GM12892 (cell line): ENCODE results near the gene ZNF576.
"Not testable (repeated sequence)": the region's sequence is repeated elsewhere in the genome, so short reads cannot be mapped to it uniquely, and the experiment has no call there.

ENCODE experiments used
- DNase-seq: peaks from one replicate; pipeline ENCODE4 v3.0.0; 2011; ENCODE audit not compliant: insufficient read length
- FAIRE-seq: peaks from 2 replicates; lab custom pipeline; 2011; peaks lifted over from hg19 to GRCh38; lab: Jason Lieb, UNC
- POLR2A ChIP-seq: IDR thresholded peaks from 2 replicates; pipeline ENCODE4 v1.6.1; 2011; ENCODE audit warnings: low read depth, low read length, control low read depth
- POLR2AphosphoS5 ChIP-seq: IDR thresholded peaks from 2 replicates; pipeline ENCODE4 v1.6.1; 2011; ENCODE audit warnings: low read depth, low read length, control low read depth
- TAF1 ChIP-seq: IDR thresholded peaks from 2 replicates; pipeline ENCODE4 v1.6.1; 2011; ENCODE audit warnings: low read depth, mild to moderate bottlenecking, control low read depth, low read length, borderline replicate concordance

The ZNF576 gene

DNA sequence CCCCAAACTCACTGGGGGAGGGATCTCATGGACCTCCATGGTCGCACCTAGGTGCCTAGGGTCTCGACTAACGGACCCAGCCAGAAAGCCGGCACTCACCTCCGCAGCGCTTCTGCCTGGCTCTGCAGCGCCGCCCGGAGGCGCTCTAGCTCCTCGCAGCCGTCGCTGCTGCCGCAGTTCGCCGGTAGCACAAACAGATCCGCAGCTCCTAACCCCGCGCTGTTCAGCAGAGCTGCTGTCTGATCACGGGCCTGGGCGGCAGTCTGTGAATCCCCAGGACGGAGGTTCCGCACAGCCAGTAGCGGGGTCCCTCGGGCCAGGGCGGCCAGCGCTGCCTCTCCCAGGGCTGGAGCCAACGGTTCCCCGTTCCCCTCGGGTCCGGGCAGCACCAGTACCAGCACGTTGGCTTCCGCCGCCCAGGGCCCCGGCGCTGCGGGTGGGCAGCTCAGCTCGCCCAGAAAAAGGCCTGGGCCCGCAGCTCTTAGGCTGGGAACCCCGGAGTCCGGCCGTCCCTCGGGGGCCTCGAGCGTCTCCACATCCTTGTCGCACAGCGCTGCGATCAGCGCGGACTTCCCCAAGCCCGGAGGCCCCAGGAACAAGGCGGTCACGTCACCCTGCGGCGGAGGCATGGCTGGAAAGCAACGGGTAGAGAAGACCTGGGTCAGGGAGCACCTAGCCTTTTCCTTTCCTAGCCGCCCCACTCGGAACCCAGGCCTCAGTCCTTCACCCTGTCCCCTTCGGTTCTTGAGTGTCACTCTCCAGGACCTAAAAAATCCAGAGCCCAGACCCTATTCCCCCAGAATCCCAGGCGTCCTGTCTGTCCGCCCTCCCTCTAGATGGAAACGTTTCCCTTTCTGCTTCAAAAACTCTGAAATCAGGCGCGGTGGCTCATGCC lies 1.4 kb upstream of the ZNF576 start:
- TF ChIP-seq POLR2AphosphoS5 (peak; percentile 16), TAF1 (peak; percentile 35; the same call in 1 of the 2 replicates), POLR2A (peak; percentile 67)
- DNase-seq (peak; percentile 61), FAIRE-seq (peak; percentile 81)

DNA sequence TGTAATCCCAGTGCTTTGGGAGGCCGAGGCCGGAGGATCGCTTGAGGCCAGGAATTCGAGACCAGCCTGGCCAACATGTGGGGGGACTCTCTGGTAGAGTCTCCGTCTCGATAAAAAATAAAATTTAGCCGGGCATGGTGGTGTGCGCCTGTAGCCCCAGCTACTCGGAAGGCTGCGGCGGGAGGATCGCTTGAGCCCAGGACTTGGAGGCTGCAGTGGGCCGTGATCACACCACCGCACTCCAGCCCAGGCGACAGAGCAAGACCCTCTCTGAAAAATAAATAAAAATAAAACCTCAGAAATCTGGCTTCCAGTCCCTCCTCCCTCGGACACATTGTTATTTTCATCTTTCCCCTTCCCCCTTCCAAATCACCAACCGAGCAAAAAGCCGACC lies 793 bp upstream of the ZNF576 start:
- TF ChIP-seq POLR2AphosphoS5, result no peak
- no peak for TF ChIP-seq TAF1
- TF ChIP-seq POLR2A, result no peak
- no peak for FAIRE-seq
- DNase-seq, result no peak

DNA sequence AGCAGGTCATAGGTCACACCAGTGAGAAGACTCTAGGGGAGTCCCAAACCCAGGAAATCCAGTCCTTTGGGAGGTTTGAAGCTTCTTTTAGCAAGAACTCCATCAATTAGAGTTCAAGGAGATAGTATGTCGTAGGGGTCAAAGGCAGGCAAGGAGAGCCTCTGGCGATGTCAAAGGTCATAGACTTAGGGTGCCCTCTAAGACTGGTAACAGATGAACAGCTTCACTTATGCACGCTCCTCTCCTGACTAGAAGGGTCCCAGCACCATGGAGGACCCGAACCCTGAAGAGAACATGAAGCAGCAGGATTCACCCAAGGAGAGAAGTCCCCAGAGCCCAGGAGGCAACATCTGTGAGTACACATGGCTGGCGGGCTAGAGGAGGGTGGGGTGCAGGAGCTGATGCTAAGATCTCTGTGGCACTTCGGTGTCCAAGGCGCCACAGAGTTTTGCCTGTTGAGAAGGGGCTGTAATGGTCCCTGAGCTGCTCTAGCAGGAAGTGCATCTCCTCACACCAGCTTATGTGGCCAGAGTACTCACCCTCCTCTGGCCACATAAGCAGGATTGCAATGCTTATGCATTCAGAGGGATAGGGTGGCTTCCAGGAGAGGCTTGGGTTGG lies 557 bp downstream of the ZNF576 start:
- DNase-seq (no peak), FAIRE-seq (peak; percentile 21)
- TF ChIP-seq TAF1, result no peak
- no peak for TF ChIP-seq POLR2AphosphoS5
- no peak for TF ChIP-seq POLR2A

DNA sequence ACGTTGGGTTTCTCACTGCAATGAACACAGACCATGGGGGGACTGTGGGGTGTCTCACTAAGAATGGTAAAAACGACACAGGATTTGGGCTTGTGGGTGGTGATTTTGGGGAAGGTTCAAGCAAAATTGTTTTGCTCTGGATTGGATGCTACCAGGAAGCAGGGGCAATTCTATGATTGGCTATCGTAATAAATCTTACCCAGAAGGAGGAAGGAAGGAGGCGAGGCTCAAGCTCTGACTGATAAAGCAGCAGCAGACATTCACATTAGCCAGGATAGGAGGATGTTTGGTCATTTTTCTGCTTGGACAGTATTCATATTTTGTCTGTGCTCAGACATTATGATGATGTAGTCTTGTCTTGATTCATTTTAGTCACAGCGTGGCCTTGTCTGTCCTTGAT lies 1.5 kb downstream of the ZNF576 start:
- TF ChIP-seq POLR2A, result no peak
- TF ChIP-seq POLR2AphosphoS5, result no peak
- TF ChIP-seq TAF1, result no peak
- FAIRE-seq, result no peak
- no peak for DNase-seq

DNA sequence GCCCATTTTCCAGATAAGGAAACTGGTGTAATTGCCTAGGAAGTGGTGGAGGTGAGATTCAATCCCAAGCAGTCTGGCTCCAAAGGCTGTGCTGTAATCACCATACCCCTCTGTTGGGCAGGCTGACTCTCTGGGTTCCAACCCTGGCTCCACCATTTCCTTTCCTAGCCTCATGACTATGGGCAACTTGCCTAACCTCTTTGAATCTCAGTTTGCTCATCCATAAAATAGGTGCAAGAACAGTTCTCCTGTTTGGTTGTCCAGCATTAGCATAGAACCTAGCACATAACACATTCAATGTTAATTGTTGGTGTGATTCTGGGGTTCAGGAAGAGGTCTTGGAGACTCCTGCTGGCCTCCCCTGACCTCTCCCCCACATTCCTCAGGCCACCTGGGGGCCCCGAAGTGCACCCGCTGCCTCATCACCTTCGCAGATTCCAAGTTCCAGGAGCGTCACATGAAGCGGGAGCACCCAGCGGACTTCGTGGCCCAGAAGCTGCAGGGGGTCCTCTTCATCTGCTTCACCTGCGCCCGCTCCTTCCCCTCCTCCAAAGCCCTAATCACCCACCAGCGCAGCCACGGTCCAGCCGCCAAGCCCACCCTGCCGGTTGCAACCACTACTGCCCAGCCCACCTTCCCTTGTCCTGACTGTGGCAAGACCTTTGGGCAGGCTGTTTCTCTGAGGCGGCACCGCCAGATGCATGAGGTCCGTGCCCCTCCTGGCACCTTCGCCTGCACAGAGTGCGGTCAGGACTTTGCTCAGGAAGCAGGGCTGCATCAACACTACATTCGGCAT lies 2.2 kb downstream of the ZNF576 start:
- FAIRE-seq, result no peak
- DNase-seq, result no peak
- TF ChIP-seq TAF1, result no peak
- TF ChIP-seq POLR2AphosphoS5, result no peak
- TF ChIP-seq POLR2A, result no peak

DNA sequence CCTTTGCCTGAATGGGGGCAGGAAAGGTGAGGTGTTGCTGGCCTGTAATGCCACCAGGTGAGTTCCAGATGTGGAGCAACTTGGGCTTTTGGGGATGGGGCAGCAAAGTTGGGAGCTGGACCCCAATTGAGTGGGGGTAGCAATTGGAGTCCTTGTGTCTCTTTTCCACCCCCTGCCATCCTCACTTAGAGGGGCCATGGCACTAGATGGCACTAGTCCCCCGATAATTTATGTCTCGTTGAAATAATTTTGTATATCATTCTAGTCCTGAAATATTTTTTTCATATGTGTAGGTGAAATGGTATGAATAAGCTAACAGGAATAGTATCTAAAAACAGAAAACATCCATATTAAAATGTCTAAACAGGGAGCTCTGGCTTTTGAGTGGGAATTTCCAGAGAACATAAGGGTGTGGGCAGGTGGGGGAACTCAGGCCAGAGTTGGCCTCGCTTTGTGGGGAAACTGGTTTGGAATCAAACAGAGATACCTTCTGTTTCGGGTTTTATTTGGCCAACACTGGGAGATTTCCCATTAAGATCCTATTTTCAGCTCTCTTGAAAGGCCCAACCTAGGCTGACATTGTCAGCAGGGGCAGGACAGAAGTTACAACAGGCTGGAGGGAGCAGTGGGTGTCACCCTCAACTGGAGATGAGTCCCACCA lies 3.4 kb downstream of the ZNF576 start:
- TF ChIP-seq TAF1 (no peak), POLR2AphosphoS5 (no peak), POLR2A (no peak)
- DNase-seq (no peak), FAIRE-seq (no peak)

DNA sequence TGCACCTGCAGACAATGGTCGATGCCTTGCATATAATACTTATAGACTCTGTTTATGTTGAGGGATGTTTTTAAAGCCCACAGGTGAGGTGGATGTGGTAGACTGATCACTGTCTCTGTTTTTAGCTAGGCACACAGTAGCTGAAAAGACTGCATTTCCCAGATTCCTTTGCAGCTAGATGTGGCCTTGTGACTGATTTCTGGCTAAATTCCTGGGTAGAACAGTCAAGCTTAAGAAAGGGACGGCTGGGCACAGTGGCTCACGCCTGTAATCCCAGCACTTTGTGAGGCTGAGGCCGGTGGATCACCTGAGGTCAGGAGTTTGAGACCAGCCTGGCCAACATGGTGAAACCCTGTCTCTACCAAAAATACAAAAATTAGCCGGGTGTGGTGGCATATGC lies 3.9 kb downstream of the ZNF576 start:
- not testable (repeated sequence) for DNase-seq, FAIRE-seq

DNA sequence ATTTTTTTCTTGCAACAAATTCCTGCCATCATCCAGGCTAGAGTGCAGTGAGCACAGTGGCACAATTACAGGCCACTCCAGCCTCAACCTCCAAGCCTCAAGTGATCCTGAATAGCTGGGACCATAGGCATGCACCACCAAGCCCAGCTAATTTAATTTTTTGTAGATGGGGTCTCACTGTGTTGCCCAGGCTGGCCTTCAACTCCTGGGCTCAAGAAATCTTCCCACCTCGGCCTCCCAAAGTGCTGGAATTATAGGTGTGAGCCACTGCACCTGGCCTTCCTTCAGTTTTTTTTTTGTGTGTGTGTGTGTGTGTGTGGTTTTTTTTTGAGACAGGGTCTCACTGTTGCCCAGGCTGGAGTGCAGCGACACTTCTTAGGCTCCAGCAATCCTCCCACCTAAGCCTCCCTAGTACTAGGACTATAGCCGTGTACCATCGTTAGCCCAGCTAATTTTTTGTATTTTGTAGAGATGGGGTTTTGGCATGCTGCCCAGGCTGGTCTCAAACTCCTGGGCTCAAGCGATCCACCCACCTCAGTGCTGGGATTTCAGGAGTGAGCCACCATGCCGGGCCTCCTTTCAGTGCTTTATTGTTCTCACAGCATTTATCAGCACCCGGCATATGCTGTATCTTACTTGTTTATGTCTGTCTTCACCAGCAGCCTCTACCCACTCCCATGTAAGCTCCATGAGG lies 9.6 kb downstream of the ZNF576 start:
- FAIRE-seq (no peak), DNase-seq (no peak)
- TF ChIP-seq POLR2AphosphoS5, result no peak
- no peak for TF ChIP-seq POLR2A
- TF ChIP-seq TAF1, result no peak

DNA sequence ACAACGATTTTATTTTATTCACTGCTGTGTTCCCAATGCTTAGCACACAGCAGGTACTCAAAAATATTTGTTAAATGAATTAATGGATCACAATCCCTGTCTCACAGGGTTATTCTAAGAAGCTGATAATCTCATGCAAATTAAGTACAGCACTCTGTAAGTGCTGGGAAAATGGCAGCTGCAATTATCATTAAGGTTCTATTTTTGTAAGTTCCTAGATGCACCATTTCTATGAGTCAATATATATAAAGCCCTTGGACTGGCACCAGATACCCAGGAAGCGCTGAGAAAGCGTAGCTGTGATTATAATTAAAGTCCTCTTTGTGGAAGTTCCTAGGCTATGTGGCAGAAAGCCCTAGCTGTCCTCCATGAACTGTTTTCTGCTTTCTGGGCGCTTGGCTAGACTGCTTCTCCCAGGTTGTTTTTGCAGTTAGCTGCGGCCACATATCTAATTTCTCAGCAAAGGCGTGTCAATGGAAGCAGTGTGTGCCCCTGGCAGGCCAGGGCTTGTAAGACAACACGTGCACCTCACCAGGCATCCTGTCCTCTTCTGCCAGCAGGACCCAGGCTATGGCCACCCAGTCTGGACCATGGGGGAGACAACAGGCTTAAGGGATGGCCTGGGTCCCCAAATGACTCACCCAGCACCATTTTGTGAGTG lies 10.3 kb downstream of the ZNF576 start:
- FAIRE-seq (no peak), DNase-seq (no peak)
- no peak for TF ChIP-seq POLR2AphosphoS5
- TF ChIP-seq POLR2A, result no peak
- TF ChIP-seq TAF1, result no peak

DNA sequence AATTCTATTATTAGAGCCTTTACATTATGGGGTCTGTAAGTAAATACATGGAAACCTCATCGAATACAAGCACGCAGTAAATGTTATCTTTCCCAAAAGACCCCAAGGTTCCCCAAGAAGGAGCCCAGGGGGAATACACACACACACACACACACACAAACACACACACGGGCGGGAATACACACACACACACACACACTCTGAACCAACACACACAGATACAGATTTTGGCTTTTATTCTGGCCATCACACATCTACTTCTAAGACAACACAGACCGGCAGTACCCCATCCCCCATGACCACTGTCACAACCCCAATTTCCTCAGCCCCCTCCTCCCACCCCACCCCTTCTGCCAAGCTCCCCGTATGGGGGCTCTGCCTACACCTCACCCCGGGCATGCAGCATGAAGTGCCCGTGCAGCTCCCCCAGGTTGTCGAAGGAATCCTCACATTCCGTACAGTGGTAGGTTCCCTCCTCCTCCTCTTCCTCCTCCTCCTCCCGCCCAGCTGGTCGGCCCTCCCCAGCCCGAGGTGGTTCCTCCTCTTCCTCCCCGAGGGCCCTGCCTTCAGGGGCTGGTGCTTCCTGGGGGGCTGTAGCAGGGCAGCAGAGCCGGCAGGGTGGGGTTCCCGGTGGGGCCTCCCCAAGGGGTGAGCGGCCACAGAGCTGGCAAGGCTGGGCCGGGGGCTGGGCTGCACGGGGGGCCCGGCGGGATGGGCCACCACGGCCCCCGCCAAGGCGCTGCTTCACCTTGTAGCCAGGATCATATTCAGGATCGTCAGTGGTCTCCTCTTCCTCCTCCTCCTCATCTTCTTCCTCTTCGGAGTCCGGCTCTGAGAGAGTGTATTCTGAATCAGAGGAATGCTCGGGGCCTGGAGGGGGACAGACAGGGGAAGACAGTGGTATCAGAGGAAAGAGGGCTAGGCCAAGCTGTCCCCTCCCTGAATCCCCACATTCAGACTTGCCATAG lies 11.1 kb downstream of the ZNF576 start:
- DNase-seq, result no peak
- no peak for FAIRE-seq
- TF ChIP-seq TAF1 (no peak), POLR2A (peak; percentile 29; the same call in 1 of the 2 replicates)
